ENCODE measurements around the gene PLLP. TPM values are rescaled to one million over a fixed set of nuclear protein-coding genes. Genes with fewer than 3 reads are reported as not detected.

PLLP gene
- total RNA-seq, 2 donors from 2014 or later, result 5.9 to 9.1 TPM

DNA sequence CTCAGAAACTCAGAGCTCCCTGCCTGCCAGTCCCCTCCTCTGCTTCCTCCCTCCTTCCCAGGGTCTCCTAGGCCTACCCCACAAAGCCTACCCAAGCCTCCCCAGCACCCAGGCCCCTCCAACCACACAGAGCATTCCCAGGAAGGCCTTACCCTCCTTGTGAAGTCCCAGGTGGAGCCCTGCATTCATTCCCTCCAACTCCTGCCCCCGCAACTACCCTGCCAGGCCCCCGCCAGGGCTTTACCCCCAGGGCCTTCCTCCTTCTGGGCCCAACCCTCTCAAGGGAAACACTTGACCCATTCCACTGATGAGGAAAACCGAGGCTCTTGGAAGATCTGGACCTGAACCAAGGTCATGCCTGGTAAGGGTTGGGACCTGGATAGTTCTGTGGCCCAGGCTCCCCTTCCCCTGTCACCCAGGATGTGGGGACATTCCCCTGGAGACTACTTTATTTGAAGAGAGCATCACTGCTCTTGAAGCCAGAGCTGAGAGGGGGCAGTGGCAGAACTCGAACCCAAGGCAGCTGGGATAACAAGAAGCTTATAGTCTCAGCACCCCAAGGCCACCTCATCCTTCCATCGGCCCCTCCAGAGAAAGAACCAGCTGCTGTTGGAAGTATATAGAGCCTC lies 12.5 kb downstream of the PLLP start:
- H3K4me1 Mint-ChIP-seq, result peaks cover 25% of the 10 kb centered on the region
- no peak for DNase-seq
- Histone ChIP-seq H3K9me3 (ENCODE audit: control insufficient read depth, low read length) (no peaks in the 10 kb centered on the region), H3K4me3 (ENCODE audit: low read length) (no peak overlapping the region), H3K4me1 (ENCODE audit: control insufficient read depth, insufficient read depth, low read length) (peaks cover 15% of the 10 kb centered on the region), H3K36me3 (ENCODE audit: control insufficient read depth, insufficient read depth, low read length) (no peaks in the 10 kb centered on the region), H3K27ac (ENCODE audit: low read depth, low read length) (no peak overlapping the region), H3K27me3 (ENCODE audit: control insufficient read depth, insufficient read depth, low read length, poor library complexity, severe bottlenecking) (no peaks in the 10 kb centered on the region), H3K9ac (ENCODE audit: extremely low read depth, low read length, poor library complexity, severe bottlenecking) (no peak overlapping the region)
- 86 to 92% methylated on average over 2 to 5 of the region's 5 CpGs for WGBS, 2 experiments (ENCODE audit: insufficient coverage in 1 of 2, insufficient read length in 1 of 2)
- H3K9me3 Mint-ChIP-seq, result no peaks in the 10 kb centered on the region
- TF ChIP-seq, protein P1, sequence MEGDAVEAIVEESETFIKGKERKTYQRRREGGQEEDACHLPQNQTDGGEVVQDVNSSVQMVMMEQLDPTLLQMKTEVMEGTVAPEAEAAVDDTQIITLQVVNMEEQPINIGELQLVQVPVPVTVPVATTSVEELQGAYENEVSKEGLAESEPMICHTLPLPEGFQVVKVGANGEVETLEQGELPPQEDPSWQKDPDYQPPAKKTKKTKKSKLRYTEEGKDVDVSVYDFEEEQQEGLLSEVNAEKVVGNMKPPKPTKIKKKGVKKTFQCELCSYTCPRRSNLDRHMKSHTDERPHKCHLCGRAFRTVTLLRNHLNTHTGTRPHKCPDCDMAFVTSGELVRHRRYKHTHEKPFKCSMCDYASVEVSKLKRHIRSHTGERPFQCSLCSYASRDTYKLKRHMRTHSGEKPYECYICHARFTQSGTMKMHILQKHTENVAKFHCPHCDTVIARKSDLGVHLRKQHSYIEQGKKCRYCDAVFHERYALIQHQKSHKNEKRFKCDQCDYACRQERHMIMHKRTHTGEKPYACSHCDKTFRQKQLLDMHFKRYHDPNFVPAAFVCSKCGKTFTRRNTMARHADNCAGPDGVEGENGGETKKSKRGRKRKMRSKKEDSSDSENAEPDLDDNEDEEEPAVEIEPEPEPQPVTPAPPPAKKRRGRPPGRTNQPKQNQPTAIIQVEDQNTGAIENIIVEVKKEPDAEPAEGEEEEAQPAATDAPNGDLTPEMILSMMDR (conservative IDR thresholded peaks at IDR 0.05), result no peak
- H3K27ac Mint-ChIP-seq, result peak overlapping the region; percentile 23
- H3K27me3 Mint-ChIP-seq (ENCODE audit: insufficient read depth), result no peaks in the 10 kb centered on the region
- H3K4me3 Mint-ChIP-seq, result no peak overlapping the region
- H3K36me3 Mint-ChIP-seq (ENCODE audit: low read depth), result no peaks in the 10 kb centered on the region

DNA sequence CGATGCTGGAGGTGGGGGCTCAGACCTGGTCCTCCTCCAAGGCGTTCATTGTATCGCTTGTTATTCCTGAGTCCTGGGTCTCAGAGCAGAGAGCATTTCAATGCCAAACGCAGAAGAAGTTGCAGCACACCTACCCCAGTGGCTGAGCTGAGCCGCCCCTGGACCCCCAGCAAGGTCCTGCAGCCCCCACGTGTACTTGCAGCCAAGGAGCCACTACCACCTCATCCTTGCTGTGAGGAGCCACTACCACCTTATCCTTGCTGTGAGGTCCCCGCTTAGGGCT lies 13.5 kb downstream of the PLLP start:
- Histone ChIP-seq H3K4me1 (ENCODE audit: control insufficient read depth, insufficient read depth, low read length) (peaks cover 15% of the 10 kb centered on the region), H3K27ac (ENCODE audit: low read depth, low read length) (no peak overlapping the region), H3K27me3 (ENCODE audit: control insufficient read depth, insufficient read depth, low read length, poor library complexity, severe bottlenecking) (no peaks in the 10 kb centered on the region), H3K9ac (ENCODE audit: extremely low read depth, low read length, poor library complexity, severe bottlenecking) (no peak overlapping the region), H3K36me3 (ENCODE audit: control insufficient read depth, insufficient read depth, low read length) (no peaks in the 10 kb centered on the region), H3K9me3 (ENCODE audit: control insufficient read depth, low read length) (no peaks in the 10 kb centered on the region), H3K4me3 (ENCODE audit: low read length) (no peak overlapping the region)
- 82 to 95% methylated on average over 6 to 7 of the region's 7 CpGs for WGBS, 2 experiments (ENCODE audit: insufficient coverage in 1 of 2, insufficient read length in 1 of 2)
- Mint-ChIP-seq H3K4me3 (no peak overlapping the region), H3K36me3 (ENCODE audit: low read depth) (no peaks in the 10 kb centered on the region), H3K27ac (no peak overlapping the region), H3K9me3 (no peaks in the 10 kb centered on the region), H3K27me3 (ENCODE audit: insufficient read depth) (no peaks in the 10 kb centered on the region), H3K4me1 (peaks cover 25% of the 10 kb centered on the region)
- DNase-seq, result no peak
- TF ChIP-seq, protein P1 (conservative IDR thresholded peaks at IDR 0.05), result no peak

DNA sequence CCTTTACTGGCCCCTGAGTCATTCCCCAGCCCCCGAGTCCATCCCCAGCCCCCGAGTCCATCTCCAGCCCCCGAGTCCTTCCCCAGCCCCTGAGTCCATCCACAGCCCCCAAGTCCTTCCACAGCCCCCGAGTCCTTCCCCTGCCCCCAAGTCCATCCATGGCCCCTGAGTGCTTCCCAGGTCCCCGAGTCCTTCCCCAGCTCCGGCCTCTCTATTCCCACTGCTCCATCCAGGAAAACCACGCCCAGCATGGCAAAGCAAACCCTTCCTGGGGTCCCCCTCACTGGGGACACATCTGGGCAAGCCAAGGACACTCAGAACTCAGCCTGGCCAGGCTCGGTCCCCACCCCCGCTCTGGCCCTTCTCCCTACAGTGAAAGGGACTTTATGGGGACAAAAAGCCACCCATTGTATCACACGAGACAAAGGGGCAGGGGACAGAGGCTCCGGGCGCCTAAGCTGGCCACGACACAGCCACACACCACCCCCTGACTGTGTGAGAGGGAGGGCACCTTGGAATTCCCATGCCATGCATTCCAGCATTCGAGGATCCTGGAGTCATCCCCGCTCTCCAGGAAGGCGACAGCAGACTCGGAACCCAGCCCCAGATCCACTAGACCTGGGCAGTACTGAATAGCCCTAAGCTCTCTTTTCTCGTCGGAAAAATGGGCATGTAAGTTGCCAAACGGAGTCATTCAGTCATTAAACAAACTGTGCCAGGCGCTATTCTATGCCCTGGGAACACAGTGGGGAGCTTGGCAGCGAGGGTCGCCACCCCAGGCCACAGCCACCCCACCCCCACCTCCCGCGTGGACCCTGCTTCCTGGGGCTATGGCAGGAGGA lies 14.0 kb downstream of the PLLP start:
- Histone ChIP-seq H3K4me1 (ENCODE audit: control insufficient read depth, insufficient read depth, low read length) (peaks cover 15% of the 10 kb centered on the region), H3K4me3 (ENCODE audit: low read length) (no peak overlapping the region), H3K27ac (ENCODE audit: low read depth, low read length) (no peak overlapping the region), H3K27me3 (ENCODE audit: control insufficient read depth, insufficient read depth, low read length, poor library complexity, severe bottlenecking) (no peaks in the 10 kb centered on the region), H3K9ac (ENCODE audit: extremely low read depth, low read length, poor library complexity, severe bottlenecking) (no peak overlapping the region), H3K9me3 (ENCODE audit: control insufficient read depth, low read length) (no peaks in the 10 kb centered on the region), H3K36me3 (ENCODE audit: control insufficient read depth, insufficient read depth, low read length) (no peaks in the 10 kb centered on the region)
- Mint-ChIP-seq H3K27me3 (ENCODE audit: insufficient read depth) (no peaks in the 10 kb centered on the region), H3K4me3 (no peak overlapping the region), H3K36me3 (ENCODE audit: low read depth) (no peaks in the 10 kb centered on the region), H3K27ac (peak overlapping the region; percentile 55), H3K4me1 (peaks cover 25% of the 10 kb centered on the region), H3K9me3 (no peaks in the 10 kb centered on the region)
- 75 to 85% methylated on average over 14 to 24 of the region's 25 CpGs for WGBS, 2 experiments (ENCODE audit: insufficient coverage in 1 of 2, insufficient read length in 1 of 2)
- DNase-seq, result peak; percentile 73
- TF ChIP-seq, protein P1 (conservative IDR thresholded peaks at IDR 0.05), result no peak
